Effector CD4-positive, alpha-beta T cell (primary cell): Measurements from ENCODE around the gene SLC25A33.
"Not testable (repeated sequence)": the region's sequence is repeated elsewhere in the genome, so short reads cannot be mapped to it uniquely, and the experiment has no call there.

Experiments
- DNase-seq: peaks from one replicate; pipeline ENCODE4 v3.0.0-alpha.2; 2020
- total RNA-seq: gene quantifications from one replicate; lab custom pipeline; 2026; lab: John Stamatoyannopoulos, UW

Gene SLC25A33
- 24.8 reads per million, percentile 52 among the genes with 10 or more reads in this experiment for total RNA-seq

GRCh38 chr1:9539165-9539828 lies at the start of gene SLC25A33:
SLC25A33 (plus strand) TSS chr1:9539465; CDS start chr1:9539692, 227 bp downstream.
- DNase-seq, result peak; percentile 94

GRCh38 chr1:9490605-9491339 lies 48.5 kb upstream of the SLC25A33 start:
- DNase-seq, result peak; percentile 84

- no peak for DNase-seq
Observed at GRCh38 chr1:9493326-9493725, 45.9 kb upstream of the SLC25A33 start.

- DNase-seq, result peak; percentile 54
Observed at GRCh38 chr1:9494936-9495758, 44.1 kb upstream of the SLC25A33 start.

GRCh38 chr1:9495854-9496374 lies 43.4 kb upstream of the SLC25A33 start:
- DNase-seq, result no peak

- no peak for DNase-seq
Observed at GRCh38 chr1:9500756-9501754, 38.2 kb upstream of the SLC25A33 start.

GRCh38 chr1:9503001-9503675 lies 36.1 kb upstream of the SLC25A33 start:
- no peak for DNase-seq

GRCh38 chr1:9505143-9505542 lies 34.1 kb upstream of the SLC25A33 start:
- DNase-seq, result no peak

GRCh38 chr1:9506901-9507300 lies 32.4 kb upstream of the SLC25A33 start:
- DNase-seq, result no peak

GRCh38 chr1:9510130-9510529 lies 29.1 kb upstream of the SLC25A33 start:
- DNase-seq, result no peak

GRCh38 chr1:9515550-9515949 lies 23.7 kb upstream of the SLC25A33 start:
- DNase-seq, result not testable (repeated sequence)

- no peak for DNase-seq
Observed at GRCh38 chr1:9518454-9518998, 20.7 kb upstream of the SLC25A33 start.

GRCh38 chr1:9520411-9520810 lies 18.9 kb upstream of the SLC25A33 start:
- DNase-seq, result no peak

- DNase-seq, result no peak
Observed at GRCh38 chr1:9529190-9529589, 10.1 kb upstream of the SLC25A33 start.

- no peak for DNase-seq
Observed at GRCh38 chr1:9530320-9530719, 8.9 kb upstream of the SLC25A33 start.

- DNase-seq, result no peak
Observed at GRCh38 chr1:9534953-9535352, 4.3 kb upstream of the SLC25A33 start.

GRCh38 chr1:9536301-9536700 lies 3.0 kb upstream of the SLC25A33 start:
- no peak for DNase-seq

GRCh38 chr1:9537863-9538668 lies 1.2 kb upstream of the SLC25A33 start:
- no peak for DNase-seq

GRCh38 chr1:9538669-9539164 lies 548 bp upstream of the SLC25A33 start:
- no peak for DNase-seq
